ENCODE results near the gene PIK3C2G. TPM values are rescaled to one million over a fixed set of nuclear protein-coding genes. Genes with fewer than 3 reads are reported as not detected.

Gene PIK3C2G
- total RNA-seq, 1 donor, result not detected

GRCh38 chr12:18483698-18484325, 222.5 kb downstream of the PIK3C2G start:
- no peaks in the 10 kb centered on the region for H4K20me1 ChIP-seq (ENCODE audit: insufficient read depth, low read length)
- no peak overlapping the region for H3K27ac ChIP-seq (ENCODE audit: low read depth, low read length)
- H3K27me3 ChIP-seq (ENCODE audit: insufficient read depth, low read length), result no peaks in the 10 kb centered on the region
- no peaks in the 10 kb centered on the region for H3K79me2 ChIP-seq (ENCODE audit: insufficient read depth, low read length)
- no peak overlapping the region for H3K4me2 ChIP-seq (ENCODE audit: insufficient read depth, low read length)
- no peaks in the 10 kb centered on the region for H3K4me1 ChIP-seq (ENCODE audit: insufficient read depth, low read length)
- no peaks in the 10 kb centered on the region for H3K9me3 ChIP-seq (ENCODE audit: low read depth, low read length)
- H3K4me3 ChIP-seq (ENCODE audit: insufficient read depth, low read length), result no peak overlapping the region
- no peak overlapping the region for H2AFZ ChIP-seq (ENCODE audit: low read length)
- TF ChIP-seq, protein P1, sequence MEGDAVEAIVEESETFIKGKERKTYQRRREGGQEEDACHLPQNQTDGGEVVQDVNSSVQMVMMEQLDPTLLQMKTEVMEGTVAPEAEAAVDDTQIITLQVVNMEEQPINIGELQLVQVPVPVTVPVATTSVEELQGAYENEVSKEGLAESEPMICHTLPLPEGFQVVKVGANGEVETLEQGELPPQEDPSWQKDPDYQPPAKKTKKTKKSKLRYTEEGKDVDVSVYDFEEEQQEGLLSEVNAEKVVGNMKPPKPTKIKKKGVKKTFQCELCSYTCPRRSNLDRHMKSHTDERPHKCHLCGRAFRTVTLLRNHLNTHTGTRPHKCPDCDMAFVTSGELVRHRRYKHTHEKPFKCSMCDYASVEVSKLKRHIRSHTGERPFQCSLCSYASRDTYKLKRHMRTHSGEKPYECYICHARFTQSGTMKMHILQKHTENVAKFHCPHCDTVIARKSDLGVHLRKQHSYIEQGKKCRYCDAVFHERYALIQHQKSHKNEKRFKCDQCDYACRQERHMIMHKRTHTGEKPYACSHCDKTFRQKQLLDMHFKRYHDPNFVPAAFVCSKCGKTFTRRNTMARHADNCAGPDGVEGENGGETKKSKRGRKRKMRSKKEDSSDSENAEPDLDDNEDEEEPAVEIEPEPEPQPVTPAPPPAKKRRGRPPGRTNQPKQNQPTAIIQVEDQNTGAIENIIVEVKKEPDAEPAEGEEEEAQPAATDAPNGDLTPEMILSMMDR (IDR thresholded peaks at IDR 0.05; ENCODE audit: extremely low read depth, low read depth, low read length), result no peak
- no peaks in the 10 kb centered on the region for H3K36me3 ChIP-seq (ENCODE audit: insufficient read depth, low read length)
- no peak for DNase-seq (ENCODE audit: insufficient read length, low spot score, missing footprints)

DNA sequence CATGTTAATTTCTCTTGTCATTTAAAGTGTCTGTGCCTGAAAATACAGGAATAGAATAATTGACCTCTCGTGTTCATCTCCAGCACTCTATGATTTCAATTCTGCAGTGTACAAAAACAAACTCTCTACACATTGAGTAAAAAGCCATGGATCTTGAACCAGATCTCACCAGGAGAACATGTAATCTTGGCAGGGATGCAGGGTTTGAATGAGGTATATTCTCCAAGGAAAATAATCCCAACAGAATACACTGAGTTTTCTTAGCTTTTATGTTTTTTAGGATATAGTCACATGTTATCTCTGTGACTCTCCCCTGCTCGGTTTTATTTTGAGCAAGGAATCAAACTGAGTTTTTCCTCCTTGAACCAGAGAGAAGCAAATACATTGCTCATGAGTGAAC, 224.7 kb downstream of the PIK3C2G start:
- TF ChIP-seq, protein P1 (IDR thresholded peaks at IDR 0.05; ENCODE audit: extremely low read depth, low read depth, low read length), result no peak
- H2AFZ ChIP-seq (ENCODE audit: low read length), result no peak overlapping the region
- H3K4me1 ChIP-seq (ENCODE audit: insufficient read depth, low read length), result no peaks in the 10 kb centered on the region
- no peaks in the 10 kb centered on the region for H3K79me2 ChIP-seq (ENCODE audit: insufficient read depth, low read length)
- no peaks in the 10 kb centered on the region for H3K9me3 ChIP-seq (ENCODE audit: low read depth, low read length)
- no peak overlapping the region for H3K4me3 ChIP-seq (ENCODE audit: insufficient read depth, low read length)
- no peaks in the 10 kb centered on the region for H4K20me1 ChIP-seq (ENCODE audit: insufficient read depth, low read length)
- DNase-seq (ENCODE audit: insufficient read length, low spot score, missing footprints), result no peak
- H3K4me2 ChIP-seq (ENCODE audit: insufficient read depth, low read length), result no peak overlapping the region
- no peaks in the 10 kb centered on the region for H3K27me3 ChIP-seq (ENCODE audit: insufficient read depth, low read length)
- no peak overlapping the region for H3K27ac ChIP-seq (ENCODE audit: low read depth, low read length)
- H3K36me3 ChIP-seq (ENCODE audit: insufficient read depth, low read length), result no peaks in the 10 kb centered on the region

- Histone ChIP-seq H3K27ac (ENCODE audit: low read depth, low read length) (no peak overlapping the region), H3K27me3 (ENCODE audit: insufficient read depth, low read length) (no peaks in the 10 kb centered on the region), H3K4me3 (ENCODE audit: insufficient read depth, low read length) (no peak overlapping the region), H3K4me2 (ENCODE audit: insufficient read depth, low read length) (no peak overlapping the region), H3K36me3 (ENCODE audit: insufficient read depth, low read length) (no peaks in the 10 kb centered on the region), H4K20me1 (ENCODE audit: insufficient read depth, low read length) (no peaks in the 10 kb centered on the region), H2AFZ (ENCODE audit: low read length) (no peak overlapping the region), H3K79me2 (ENCODE audit: insufficient read depth, low read length) (no peaks in the 10 kb centered on the region), H3K9me3 (ENCODE audit: low read depth, low read length) (no peaks in the 10 kb centered on the region), H3K4me1 (ENCODE audit: insufficient read depth, low read length) (no peaks in the 10 kb centered on the region)
- no peak for DNase-seq (ENCODE audit: insufficient read length, low spot score, missing footprints)
- TF ChIP-seq, protein P1 (IDR thresholded peaks at IDR 0.05; ENCODE audit: extremely low read depth, low read depth, low read length), result no peak
Observed at GRCh38 chr12:18487509-18487908, 226.2 kb downstream of the PIK3C2G start.

DNA sequence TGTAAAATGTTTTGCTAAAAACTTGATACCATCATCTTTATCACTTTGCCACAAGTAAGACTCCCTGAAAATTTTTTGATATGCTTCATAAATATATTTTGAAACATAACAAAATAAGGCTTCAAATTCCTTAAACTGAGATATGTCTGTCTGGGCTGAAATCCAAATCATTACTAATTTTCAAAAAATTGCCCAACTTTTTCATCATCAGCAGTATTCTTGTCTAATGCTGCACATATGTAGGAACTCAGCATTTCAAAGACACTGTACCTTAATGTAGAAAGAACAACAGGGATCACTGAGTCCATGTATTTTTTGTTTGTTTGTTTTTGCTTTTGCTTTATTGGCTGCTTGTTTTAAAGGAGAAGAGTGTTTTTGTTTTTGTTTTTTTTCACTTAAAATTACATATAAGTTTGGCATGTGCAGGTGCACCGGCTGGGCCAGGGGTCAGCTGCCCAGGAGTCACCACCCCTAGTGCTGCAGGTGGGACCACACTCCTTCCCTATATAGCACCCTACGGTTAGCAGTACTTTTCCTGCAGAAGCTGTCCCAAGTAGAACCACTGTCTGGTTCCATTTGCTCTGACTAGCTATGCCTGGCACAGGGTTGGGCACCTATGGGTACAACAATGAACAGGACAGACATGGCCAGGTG, 231.2 kb downstream of the PIK3C2G start:
- Histone ChIP-seq H3K9me3 (ENCODE audit: low read depth, low read length) (no peaks in the 10 kb centered on the region), H3K4me2 (ENCODE audit: insufficient read depth, low read length) (no peak overlapping the region), H4K20me1 (ENCODE audit: insufficient read depth, low read length) (no peaks in the 10 kb centered on the region), H3K27me3 (ENCODE audit: insufficient read depth, low read length) (no peaks in the 10 kb centered on the region), H3K4me3 (ENCODE audit: insufficient read depth, low read length) (no peak overlapping the region), H2AFZ (ENCODE audit: low read length) (no peak overlapping the region), H3K79me2 (ENCODE audit: insufficient read depth, low read length) (no peaks in the 10 kb centered on the region), H3K27ac (ENCODE audit: low read depth, low read length) (no peak overlapping the region), H3K4me1 (ENCODE audit: insufficient read depth, low read length) (no peaks in the 10 kb centered on the region), H3K36me3 (ENCODE audit: insufficient read depth, low read length) (no peaks in the 10 kb centered on the region)
- TF ChIP-seq, protein P1 (IDR thresholded peaks at IDR 0.05; ENCODE audit: extremely low read depth, low read depth, low read length), result no peak
- DNase-seq (ENCODE audit: insufficient read length, low spot score, missing footprints), result no peak
